Fibroblast of gingiva (primary cell): ENCODE data around the gene MAGOHB.
"Not testable (repeated sequence)": the region's sequence is repeated elsewhere in the genome, so short reads cannot be mapped to it uniquely, and the experiment has no call there.

Source experiments
- DNase-seq: peaks from one replicate; pipeline ENCODE4 v3.0.0-alpha.2; 2011; ENCODE audit warnings: low read depth

The MAGOHB gene

DNA sequence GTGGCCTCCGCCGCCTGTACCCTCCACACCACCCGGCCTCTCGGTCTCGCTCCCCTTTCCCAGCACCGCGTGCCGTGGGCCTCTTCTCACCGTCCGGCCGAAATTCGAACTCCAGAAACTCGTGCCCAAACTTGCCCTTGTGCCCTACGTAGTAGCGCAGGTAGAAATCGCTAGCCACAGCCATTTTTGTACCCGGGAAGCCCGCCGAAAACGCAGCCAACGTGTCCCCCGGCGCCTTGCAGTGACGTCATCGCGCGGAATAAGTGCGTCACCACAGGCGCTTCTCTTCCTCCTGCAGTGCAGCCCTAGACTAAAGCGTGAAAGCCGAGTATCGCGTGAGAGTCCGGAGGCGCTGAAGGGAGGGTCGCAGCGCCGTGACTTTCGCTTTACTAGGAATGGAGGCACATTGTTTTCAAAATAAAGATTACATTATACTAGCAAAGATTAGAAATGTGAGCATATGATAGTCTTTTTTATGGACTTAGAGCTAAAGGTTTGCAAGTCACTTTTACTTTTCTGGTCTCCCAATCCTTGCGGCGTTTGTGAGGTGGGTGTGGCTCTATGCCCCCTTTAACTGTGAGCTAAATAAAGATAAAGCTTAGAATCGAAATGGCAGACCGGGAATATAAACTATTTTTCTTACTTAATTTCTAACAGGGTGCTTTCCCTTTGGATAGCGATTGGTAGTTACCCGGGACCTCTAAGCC lies at the start of gene MAGOHB:
Gene MAGOHB (minus strand): TSS at position 261 of the 707 bp plus-strand sequence. CDS start 77 bp downstream, at position 184.
- DNase-seq: peak; percentile 96

DNA sequence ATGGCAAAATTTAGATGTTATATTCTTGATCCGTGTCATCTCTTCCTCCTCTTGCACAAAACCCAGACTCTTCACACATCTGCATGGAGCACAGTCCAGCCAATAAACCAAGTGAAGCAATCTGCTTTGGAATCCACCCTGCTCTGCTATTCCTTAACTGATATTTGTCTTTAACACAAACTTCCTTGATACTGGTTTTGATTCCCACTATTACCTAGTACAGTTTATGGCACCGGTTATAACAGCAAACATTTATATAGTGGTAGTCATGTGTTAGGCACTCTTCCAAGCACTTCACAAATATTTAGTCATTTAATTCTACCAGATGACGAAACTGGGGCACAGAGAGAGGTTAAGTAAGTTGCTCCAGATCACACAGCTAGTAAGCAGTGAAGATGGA lies 47.9 kb upstream of the MAGOHB start:
- DNase-seq: peak; percentile 44

DNA sequence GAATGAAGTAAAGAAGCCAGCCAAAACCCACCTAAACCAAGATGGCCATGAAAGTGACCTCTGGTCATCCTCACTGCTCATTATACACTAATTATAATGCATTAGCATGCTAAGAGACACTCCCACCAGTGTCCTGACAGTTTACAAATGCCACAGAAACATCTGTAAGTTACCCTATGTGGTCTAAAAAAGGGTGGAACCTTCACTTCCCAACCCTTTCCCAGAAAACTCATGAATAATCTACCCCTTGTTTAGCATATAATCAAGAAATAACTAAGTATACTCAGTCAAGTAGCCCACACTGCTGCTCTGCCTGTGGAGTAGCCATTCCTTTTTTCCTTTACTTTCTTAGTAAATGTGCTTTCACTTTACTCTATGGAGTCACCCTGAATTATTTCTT lies 40.6 kb upstream of the MAGOHB start:
- no peak for DNase-seq

DNA sequence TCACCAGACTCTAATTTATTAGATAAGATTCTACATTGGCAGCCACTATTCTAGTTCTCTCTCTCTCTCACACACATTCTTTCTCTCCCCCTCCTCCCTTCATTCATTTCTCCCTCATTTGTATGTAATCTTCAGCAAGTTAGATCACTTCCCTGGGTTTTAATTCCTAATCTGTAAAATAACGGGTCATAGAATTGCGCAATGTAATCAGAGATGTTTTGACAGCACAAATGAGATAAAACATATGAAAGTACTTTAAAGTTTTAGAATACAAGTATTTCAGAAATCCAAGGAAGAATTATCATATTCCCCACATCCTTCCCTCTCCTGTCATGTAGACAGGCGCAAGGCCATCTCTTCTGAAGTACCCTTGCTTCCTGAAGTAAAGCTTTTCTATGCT lies 38.8 kb upstream of the MAGOHB start:
- no peak for DNase-seq

DNA sequence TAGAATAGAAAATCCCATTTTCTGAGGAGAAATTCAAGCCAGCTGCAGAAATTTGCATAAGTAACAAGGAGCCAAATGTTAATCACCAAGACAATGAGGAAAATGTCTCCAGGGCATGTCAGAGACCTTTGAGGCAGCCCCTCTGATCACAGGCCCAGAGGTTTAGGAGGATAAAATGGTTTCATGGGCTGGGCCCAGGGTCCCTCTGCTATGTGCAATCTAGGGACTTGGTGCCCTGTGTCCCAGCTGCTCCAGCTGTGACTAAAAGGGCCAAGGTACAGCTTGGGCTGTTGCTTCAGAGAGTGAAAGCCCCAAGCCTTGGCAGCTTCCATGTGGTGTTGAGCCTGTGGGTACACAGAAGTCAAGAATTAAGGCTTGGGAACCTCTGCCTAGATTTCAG lies 33.2 kb upstream of the MAGOHB start:
- not testable (repeated sequence) for DNase-seq

DNA sequence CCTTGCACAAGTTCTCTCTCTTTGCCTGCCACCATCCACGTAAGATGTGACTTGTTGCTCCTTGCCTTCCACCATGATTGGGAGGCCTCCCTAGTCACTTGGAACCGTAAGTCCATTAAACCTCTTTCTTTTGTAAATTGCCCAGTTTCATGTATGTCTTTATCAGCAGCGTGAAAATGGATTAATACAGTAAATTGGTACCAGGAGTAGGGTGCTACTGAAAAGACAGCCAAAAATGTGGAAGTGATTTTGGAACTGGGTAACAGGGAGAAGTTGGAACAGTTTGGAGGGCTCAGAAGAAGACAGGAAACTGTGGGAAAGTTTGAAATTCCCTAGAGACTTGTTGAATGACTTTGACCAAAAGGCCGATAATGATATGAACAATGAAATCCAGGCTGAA lies 32.5 kb upstream of the MAGOHB start:
- DNase-seq: no peak

DNA sequence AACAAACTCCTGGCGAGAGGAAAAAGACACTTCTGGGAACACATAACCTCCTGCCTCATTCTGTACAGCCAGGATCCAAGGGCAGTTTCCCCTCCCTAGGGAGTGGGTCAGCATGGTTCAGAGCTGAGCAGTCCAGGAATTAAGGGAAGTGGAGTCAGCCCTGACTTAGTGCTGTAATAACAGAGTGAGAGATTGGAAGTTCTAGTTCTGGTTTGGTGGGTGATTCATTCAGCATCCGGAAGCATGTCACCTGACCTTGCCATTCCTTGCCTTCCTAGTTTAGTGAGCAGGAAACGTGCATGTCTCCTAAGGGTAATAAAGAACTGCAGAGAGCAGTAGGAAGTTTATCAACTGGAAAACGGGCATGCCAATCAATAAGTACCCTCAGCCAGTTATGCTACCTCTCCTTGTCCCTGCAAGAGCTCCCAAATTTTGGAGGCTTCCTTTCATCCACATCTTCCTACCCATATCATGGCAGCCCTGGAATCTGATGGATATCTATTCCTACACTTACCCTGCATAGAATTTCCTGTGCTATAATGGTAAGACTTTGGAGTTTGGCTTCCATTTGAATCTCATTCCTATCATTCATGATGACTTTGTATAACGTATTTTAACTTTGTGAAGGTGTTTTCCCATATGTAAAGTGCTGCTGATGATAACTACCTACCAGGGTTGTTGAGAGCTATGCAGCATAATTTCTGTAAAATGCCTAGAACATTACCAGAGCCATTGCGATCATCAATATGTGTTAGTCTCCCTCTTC lies 28.5 kb upstream of the MAGOHB start:
- DNase-seq: peak; percentile 4

DNA sequence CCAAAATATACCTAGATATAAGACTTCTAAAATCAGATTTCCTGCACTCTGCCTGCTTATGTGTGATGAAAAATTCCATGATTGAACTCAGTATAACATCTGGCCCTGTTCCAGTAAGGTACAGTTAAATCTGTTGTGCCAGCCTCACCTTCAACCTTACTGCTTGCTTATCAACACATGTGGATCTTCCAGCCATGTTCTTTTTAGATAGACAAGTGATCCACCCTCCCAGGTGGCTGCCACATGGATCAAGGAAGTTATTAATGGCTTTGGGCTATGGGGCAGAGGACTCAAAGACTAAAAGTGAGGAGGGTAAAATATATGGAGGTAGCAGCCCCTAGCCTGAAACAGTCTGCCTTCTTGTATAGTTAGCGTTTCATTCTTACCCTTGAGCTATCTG lies 25.3 kb upstream of the MAGOHB start:
- DNase-seq: no peak

DNA sequence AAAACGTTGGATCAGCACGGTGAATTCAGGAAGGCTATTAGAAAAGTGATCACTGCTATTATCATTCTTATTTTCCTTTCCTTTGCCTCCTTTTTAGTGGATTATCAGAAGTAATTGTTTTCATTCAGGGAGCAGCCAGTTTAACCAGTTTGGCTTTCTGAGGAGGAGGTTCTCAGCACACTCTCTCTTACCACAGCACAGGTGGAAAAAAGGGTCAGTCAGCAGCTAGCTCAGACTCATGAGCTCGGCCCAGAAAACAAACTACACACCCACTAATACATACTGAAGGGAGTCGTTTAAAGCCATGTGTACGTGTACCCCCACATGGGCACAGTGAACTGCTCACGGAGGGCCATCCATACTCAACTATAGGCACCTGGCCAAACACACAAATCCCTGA lies 23.2 kb upstream of the MAGOHB start:
- no peak for DNase-seq

DNA sequence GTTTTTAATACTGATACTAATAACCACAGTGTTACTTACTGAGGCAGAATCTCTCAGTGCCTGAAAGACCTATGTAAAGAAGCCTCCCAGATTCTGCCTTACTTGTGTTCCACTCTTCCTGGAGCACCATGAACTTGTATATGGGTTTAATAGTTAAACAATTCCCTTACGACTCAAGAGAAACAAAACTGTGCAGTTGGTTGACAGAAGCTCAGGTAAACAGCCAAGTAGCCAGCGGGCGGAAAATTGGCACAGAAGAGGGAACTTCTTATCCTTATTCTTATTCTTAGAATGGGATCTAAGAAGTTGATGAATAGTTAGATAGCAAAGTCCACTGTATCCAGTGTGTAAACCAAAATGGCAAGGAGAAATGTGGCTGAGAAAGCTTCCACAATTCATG lies 22.7 kb upstream of the MAGOHB start:
- no peak for DNase-seq

DNA sequence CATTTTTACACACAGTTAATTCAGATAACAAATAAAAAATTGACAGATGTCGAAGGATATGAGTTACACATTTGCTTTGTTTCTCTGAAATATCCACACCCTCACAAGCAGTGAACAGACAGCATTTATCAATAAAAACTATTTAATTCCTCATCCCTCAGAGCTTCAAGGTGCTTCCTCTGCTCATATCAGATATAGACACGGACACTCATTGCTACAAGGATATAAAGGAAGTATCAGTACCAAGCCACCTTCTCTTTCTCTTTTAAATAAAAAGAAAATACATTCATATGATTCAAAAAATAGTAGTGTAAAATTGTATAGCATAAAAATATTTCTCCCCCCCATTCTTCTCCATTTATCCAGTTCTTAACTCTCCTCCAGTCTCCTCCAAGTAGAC lies 21.9 kb upstream of the MAGOHB start:
- no peak for DNase-seq

DNA sequence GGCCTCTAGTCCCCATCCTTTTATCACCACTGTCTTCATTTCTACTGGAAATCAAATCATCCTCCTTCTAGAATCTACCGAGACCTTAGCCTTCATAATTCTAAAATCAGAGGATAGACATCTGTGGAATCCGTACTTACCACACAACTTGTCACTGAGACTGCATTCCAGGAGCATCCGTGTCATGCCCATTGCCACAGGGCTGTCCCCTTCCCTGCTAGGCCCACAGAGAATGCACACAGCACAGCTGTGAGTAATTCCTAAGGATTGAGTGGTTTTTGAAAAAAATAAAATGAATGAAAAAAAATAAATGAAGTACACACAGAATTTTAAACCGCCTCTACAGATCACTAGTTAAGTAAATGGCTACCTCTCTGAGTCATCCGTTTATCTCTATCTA lies 21.0 kb upstream of the MAGOHB start:
- DNase-seq: peak; percentile 71

DNA sequence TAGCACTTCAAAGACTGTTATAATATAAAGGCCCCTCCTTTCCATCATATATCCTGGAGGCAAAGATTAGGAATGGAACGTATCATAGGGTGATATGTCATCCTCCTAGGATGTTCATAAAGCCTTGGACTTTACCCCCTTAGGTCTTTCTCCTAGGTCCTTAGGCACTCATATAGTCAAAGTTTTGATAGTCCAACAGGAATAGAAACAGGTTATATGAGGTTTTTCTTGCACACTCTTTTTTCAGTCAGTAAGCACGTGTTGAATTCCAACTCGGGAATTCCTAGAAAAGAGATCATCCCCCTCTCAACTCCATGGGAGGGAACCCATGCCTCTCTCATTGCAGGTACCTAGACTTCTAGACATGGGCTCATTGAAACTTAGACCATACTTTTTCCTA lies 20.1 kb upstream of the MAGOHB start:
- DNase-seq: no peak

DNA sequence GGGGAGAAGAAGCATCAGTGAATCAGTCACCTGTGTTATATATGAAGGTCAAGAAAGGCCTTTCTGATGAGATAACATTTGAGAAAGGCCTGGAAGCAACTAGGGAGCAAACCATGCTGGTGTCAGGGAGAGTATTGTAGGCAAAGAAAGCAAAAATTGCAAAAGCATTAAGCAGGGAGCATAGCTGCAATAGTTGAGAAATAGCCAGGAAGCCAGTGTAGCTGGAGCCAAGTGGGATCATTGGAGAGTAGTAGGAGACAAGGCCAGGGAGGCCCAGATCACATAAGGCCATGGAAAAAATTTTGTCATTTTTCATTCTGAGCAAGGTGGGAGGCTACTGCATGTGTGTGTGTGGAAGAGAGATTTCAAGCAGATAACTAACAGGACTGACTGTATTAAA lies 18.8 kb upstream of the MAGOHB start:
- DNase-seq: peak; percentile 66

DNA sequence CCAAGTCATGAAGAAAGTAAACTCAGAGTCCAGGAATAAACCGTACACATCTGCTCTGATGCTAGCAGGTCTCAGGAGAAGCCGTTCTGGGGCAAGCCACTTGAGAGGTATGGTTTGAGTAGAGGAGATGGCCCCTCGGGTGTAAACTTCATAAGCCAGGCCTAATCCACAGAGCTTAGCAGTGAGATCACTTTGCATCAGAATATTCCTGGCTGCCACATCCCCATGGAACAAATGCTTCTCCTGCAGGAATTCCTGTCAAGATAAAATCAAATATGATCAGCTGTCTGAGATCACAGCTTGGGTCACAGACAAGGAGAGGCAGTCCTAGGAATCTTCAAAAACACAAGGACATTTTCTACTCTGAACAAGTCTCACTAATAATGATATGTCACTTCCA lies 11.2 kb upstream of the MAGOHB start:
- no peak for DNase-seq

DNA sequence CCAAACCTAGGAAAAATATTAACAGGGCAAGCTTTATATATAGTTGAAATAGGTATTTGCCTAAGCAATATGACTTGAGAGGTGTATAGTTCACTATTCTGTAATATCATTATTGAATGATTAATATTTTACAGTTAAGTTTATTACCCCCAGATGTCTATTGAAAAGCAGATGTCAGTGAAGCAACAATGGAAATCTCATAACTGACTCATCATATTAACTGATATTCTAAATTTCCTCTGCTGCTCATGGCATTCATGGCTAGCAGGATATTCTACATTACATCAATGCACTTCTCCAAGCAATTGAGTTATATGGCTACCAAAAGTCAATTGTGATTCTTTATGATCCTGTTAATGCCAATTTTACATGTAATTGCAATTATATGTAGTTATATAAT lies 9.7 kb upstream of the MAGOHB start:
- DNase-seq: peak; percentile 21

DNA sequence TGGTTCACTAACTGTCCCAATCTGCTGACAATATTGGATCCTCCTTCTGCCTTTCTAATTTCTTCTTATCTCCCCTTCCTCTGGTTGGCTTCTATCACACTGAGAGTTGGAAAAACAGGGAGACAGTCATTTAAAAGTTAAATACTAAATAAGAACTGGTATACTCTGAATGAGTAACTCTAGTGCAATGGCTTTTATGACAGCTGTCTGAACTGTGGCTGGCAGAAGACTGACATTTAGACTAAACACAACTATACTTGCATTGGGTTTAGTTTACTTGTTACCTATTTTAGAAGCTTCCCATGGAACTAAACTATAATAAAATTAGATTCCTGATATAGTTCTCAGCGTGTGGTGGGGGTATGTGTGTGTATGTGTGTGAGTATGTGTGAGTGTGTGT lies 7.9 kb upstream of the MAGOHB start:
- no peak for DNase-seq

DNA sequence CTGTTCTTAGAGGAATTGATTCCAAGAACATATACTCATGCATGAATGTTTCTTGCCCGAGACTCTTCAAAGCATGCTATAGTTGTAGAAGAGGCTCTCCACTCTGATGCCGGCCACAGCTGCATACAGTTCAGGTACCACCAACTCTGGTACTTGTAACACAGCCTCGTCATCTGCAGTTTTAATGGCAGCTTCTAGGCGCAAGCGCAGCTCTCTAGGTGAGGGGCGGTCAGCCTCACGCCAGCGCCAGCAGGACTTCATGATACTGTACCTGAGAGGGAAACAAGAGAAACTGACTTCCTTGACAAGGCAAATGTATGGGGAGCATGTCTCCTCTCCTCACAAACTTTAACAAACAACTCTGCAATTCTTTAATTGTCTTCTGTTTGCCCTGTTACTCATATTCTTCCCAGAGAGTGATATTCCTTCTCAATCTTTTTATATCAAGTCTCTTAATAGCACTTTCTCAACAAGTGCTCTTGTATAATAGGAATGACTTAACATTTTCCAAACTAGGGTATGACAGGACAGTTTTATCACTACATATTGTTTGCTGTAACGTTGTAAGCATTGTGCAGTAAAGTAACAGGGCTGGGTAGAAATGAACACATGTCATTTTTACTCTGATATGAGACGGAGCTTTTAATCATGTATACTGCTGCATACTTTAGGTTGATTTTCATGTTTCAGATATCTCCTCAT lies 6.8 kb upstream of the MAGOHB start:
- DNase-seq: no peak

DNA sequence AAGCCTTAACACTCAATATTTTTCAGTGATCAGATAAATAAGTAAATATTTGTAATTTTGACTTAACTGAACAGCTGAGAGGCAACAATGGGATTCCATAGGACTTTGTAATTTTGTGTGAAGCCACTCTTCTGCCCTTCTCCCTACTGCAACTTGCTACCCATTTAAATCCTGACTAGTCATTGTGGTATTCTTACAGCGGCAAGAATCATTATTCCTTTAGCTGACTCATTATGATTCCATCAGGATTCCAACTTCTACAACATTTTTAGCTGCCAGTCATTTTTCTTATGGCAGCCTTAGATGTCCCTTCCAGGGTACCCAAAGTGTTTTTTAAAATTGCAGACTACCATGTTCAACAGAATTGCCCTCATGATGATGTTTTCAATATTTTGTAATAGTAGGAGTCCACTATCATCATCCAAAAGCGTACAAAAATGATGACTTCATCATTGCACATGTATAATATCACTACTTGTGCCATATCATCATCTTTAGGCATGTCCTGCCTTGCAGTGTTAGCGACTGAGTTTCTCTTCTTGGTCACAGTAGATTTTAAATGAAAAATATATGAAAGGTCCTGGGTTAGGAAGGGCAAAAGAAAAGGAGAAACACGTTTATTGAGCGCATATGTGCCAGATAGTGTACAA lies 5.1 kb upstream of the MAGOHB start:
- DNase-seq: peak; percentile 76

DNA sequence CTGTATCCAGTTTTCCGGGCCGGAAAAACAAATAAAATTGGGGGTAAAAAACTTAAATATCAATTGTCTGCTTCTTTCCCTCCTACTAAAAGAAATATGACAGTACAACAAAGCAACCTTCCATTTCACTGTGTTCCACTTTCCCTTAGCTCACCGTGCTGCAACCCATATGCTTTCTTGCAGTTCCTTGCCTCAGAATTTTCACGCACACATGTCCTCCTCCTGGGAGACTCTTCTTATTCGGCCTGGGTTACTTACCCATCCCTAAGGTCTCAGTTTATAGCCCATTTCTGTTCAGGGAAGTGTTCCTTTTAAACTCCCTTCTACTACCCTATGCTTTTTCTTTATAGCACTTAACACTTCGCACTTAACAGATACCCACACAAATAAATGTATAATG lies 4.5 kb upstream of the MAGOHB start:
- no peak for DNase-seq

DNA sequence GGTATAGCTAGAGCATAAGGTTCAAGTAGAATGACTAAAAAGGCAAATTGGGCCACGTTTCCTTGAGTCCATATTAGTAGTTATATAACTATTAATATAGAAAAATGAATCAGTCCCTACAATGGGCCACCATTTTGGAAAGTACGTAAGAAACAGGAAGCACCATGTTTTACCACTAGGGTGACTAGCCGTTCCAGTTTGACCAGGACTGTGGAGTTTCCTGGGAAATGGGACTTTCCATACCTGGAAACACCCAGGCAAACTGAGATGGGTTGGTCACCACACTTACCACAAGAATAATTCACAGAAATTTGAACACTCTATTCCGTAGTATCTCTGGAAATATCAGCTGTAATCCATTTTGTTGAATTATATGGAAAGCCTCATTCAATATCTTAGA lies 2.1 kb upstream of the MAGOHB start:
- no peak for DNase-seq

DNA sequence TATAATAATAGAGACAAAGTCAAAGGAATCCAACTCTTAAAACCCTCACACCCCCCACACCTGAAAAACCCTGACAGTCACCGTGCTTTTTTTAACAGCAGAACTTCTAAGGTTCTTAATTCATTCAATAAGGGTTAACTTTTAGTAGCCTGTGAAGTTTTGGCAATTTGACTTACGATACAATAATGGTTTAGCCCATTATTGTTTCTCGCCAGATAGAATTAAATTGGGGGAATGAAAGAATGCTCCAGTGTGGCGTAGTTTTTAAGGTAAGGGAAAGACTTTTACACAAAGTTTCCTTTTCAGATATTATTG lies 604 bp upstream of the MAGOHB start:
- no peak for DNase-seq

DNA sequence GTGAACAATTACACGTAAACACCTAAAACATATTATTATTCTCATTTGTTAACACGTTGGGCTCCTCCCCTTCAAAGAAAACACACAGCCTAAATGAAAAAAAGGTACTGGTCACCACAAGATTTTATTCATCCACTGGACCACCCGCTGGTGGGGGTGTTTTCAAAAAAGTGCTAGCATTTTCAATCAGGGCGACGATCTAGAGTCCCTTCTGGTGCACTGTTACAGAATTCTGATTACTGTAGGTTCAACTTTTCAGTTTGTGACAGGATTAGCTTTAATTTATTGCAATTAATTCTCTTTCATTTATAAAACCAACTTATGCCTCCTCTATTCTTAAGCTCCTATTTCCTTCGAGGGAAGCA lies 443 bp downstream of the MAGOHB start:
- no peak for DNase-seq
